Nucleus accumbens (tissue), 56 donors: Measurements from ENCODE around the gene RPS6KB1.
"Not testable (repeated sequence)": the region's sequence is repeated elsewhere in the genome, so short reads cannot be mapped to it uniquely, and the experiment has no call there.

Experiments
- DNase-seq, 56 donors: peaks; one replicate each; lab custom pipeline; 2025; lab: John Stamatoyannopoulos, UW

RPS6KB1 gene

GRCh38 chr17:59930768-59931167, 37.8 kb downstream of the RPS6KB1 start:
- DNase-seq, result peak in 5 of 56 donors; percentile 1 to 6 (median 3)

GRCh38 chr17:59933317-59933716, 40.4 kb downstream of the RPS6KB1 start:
- not testable (repeated sequence) for DNase-seq

- not testable (repeated sequence) for DNase-seq
These were observed 47.8 kb downstream of the RPS6KB1 start for GRCh38 chr17:59940697-59941096.

- DNase-seq, result no peak
These were observed 48.2 kb downstream of the RPS6KB1 start for GRCh38 chr17:59941131-59941530.

- not testable (repeated sequence) for DNase-seq
These were observed 53.5 kb downstream of the RPS6KB1 start for GRCh38 chr17:59946433-59946832.

GRCh38 chr17:59947310-59947709, 54.4 kb downstream of the RPS6KB1 start:
- not testable (repeated sequence) for DNase-seq

- DNase-seq, result no peak
These were observed 57.1 kb downstream of the RPS6KB1 start for GRCh38 chr17:59950049-59950448.

GRCh38 chr17:59954856-59955255, 61.9 kb downstream of the RPS6KB1 start:
- DNase-seq, result no peak

- DNase-seq, result not testable (repeated sequence)
These were observed 66.7 kb downstream of the RPS6KB1 start for GRCh38 chr17:59959574-59959973.

- no peak for DNase-seq
These were observed 69.9 kb downstream of the RPS6KB1 start for GRCh38 chr17:59962739-59963318.

GRCh38 chr17:59963738-59964481, 71.0 kb downstream of the RPS6KB1 start:
- peak in 37 of 56 donors; percentile 14 to 82 (median 53) for DNase-seq

GRCh38 chr17:59964482-59965328, 71.8 kb downstream of the RPS6KB1 start, which contains the start of gene RNFT1:
Gene RNFT1, minus strand, starts transcription at chr17:59964740. Its CDS starts 77 bp downstream, at chr17:59964663.
- peak in 55 of 56 donors; percentile 24 to 94 (median 80) for DNase-seq

- DNase-seq, result not testable (repeated sequence)
These were observed 78.8 kb downstream of the RPS6KB1 start for GRCh38 chr17:59971771-59972170.

GRCh38 chr17:59972778-59973177, 79.9 kb downstream of the RPS6KB1 start:
- DNase-seq, result no peak

GRCh38 chr17:59973483-59973882, 80.6 kb downstream of the RPS6KB1 start:
- DNase-seq, result not testable (repeated sequence)

GRCh38 chr17:59975166-59975565, 82.2 kb downstream of the RPS6KB1 start:
- DNase-seq, result not testable (repeated sequence)

- not testable (repeated sequence) for DNase-seq
These were observed 103.7 kb downstream of the RPS6KB1 start for GRCh38 chr17:59996608-59997007.
